ENCODE data around the gene ADGRG2. TPM values are rescaled to one million over a fixed set of nuclear protein-coding genes. Genes with fewer than 3 reads are reported as not detected.
A peak's percentile ranks its signal among the peaks of the same experiment; 100 is the strongest.

Gene ADGRG2
- total and polyA plus RNA-seq, 2 experiments from 2014 or later, result 1.4 to 2.9 TPM

GRCh38 chrX:18994713-18995112 is 127.6 kb downstream of the ADGRG2 start:
- Histone ChIP-seq H3K36me3 (no peaks in the 10 kb centered on the region), H3K4me1 (ENCODE audit: low read depth) (no peaks in the 10 kb centered on the region), H3K27ac (no peak overlapping the region), H3K27me3 (no peaks in the 10 kb centered on the region), H3K9me3 (ENCODE audit: low read depth) (no peaks in the 10 kb centered on the region), H3K4me3 (no peak overlapping the region)
- no peak for TF ChIP-seq CTCF (IDR thresholded peaks at IDR 0.05; ENCODE audit: low read depth, low read length)
- peak in 1 of 2 donors; percentile 55 for DNase-seq (ENCODE audit: low read depth in 1 of 2, low spot score in 1 of 2)

- H3K27me3 ChIP-seq, result no peaks in the 10 kb centered on the region
- no peak for DNase-seq (ENCODE audit: low read depth in 1 of 2, low spot score in 1 of 2)
- no peak for TF ChIP-seq CTCF (IDR thresholded peaks at IDR 0.05; ENCODE audit: low read depth, low read length)
- H3K4me1 ChIP-seq (ENCODE audit: low read depth), result no peaks in the 10 kb centered on the region
- no peak overlapping the region for H3K4me3 ChIP-seq
- H3K9me3 ChIP-seq (ENCODE audit: low read depth), result no peaks in the 10 kb centered on the region
- H3K27ac ChIP-seq, result no peak overlapping the region
- no peaks in the 10 kb centered on the region for H3K36me3 ChIP-seq
Measured at GRCh38 chrX:18992829-18993228, 129.4 kb downstream of the ADGRG2 start.

GRCh38 chrX:18985186-18985435 is 137.2 kb downstream of the ADGRG2 start:
- Histone ChIP-seq H3K27ac (peak overlapping the region; percentile 82), H3K4me1 (ENCODE audit: low read depth) (no peaks in the 10 kb centered on the region)

DNA sequence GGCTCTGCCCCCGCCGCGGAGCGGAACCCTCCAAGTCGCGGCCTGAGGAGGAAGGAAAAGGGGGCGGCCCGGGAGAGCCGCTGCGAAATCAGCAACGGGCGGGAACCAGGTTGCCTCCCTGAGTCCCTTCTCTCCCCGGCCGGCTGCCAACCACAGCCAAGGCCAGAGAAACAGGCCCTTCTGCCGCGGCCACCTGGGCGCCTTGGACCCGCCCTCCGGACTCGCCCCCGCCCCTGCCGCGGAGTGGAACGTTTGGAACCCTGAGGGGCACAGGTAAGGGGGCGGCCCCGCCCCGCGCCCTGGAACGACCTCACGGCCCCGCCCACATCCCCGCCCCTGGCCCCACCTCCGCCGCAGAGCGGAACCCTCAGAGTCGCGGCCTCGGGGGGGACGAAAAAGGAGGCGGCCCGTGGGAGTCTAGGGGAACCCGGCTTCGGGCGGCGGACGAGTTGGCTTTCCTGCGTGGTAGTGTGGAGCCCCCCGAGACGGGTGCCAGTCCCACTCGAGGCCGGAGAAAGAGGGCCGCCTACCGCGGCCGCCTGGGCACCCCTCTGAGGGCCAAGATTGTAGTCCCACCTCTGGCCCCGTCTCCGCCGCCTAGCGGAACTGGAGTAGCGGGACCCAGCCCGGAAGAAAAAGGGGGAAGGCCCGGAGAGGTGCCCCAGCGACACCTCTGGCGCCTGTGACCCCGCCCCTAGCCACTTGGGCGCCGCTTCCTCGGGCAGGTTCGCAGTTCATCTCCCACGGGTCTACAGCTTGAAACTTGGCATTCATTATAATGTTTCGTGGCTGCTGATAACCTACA is 137.7 kb downstream of the ADGRG2 start:
- Histone ChIP-seq H3K27ac (peak overlapping the region; percentile 82), H3K4me3 (peak overlapping the region; percentile 68), H3K27me3 (no peaks in the 10 kb centered on the region), H3K9me3 (ENCODE audit: low read depth) (no peaks in the 10 kb centered on the region), H3K36me3 (no peaks in the 10 kb centered on the region), H3K4me1 (ENCODE audit: low read depth) (no peaks in the 10 kb centered on the region)
- peak; percentile 77 to 82 for DNase-seq (ENCODE audit: low read depth in 1 of 2, low spot score in 1 of 2)
- TF ChIP-seq CTCF (IDR thresholded peaks at IDR 0.05; ENCODE audit: low read depth, low read length), result peak; percentile 46

More at GRCh38 chrX:18985186-18985435, 137.2 kb downstream of the ADGRG2 start:
- TF ChIP-seq CTCF (IDR thresholded peaks at IDR 0.05; ENCODE audit: low read depth, low read length), result no peak
- Histone ChIP-seq H3K4me3 (peak overlapping the region; percentile 68), H3K36me3 (no peaks in the 10 kb centered on the region), H3K27me3 (no peaks in the 10 kb centered on the region), H3K9me3 (ENCODE audit: low read depth) (no peaks in the 10 kb centered on the region)
- no peak for DNase-seq (ENCODE audit: low read depth in 1 of 2, low spot score in 1 of 2)

- Histone ChIP-seq H3K4me3 (peak within 1 kb of the TSS; percentile 68), H3K4me1 (ENCODE audit: low read depth) (no peaks in the 10 kb centered on the region), H3K9me3 (ENCODE audit: low read depth) (no peaks in the 10 kb centered on the region), H3K27ac (peak within 1 kb of the TSS; percentile 82), H3K27me3 (no peaks in the 10 kb centered on the region), H3K36me3 (no peaks in the 10 kb centered on the region)
- DNase-seq (ENCODE audit: low read depth in 1 of 2, low spot score in 1 of 2), result peak in 1 of 2 donors; percentile 56
- TF ChIP-seq CTCF (IDR thresholded peaks at IDR 0.05; ENCODE audit: low read depth, low read length), result no peak
Measured at GRCh38 chrX:18983666-18984380, 138.4 kb downstream of the ADGRG2 start, which contains the start of gene PHKA2. TSS of gene PHKA2 (minus strand) at chrX:18984114. CDS start at chrX:18983932, 182 bp downstream.
